Measurements from ENCODE around the gene AGK.

DNA sequence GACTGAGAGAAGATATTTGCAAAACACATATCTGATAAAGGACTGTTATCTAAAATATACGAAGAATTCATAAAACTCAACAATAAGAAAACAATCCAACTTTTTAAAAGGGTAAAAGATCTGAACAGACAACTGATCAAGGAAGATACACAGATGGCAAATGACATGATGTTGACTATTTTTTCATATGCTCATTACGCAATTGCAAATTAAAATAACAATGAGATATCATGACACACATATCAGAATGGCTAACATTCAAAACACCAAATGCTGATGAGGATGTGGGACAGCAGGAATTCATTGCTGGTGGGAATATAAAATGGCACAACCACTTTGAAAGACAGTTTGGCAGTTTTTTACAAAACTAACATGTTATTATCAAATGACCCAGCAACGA, 141.9 kb downstream of the AGK start:
- TF ChIP-seq ISL1 (CRISPR knock-in tag; IDR thresholded peaks at IDR 0.05) (no peak), ZNF8 (CRISPR knock-in tag; IDR thresholded peaks at IDR 0.05) (no peak), PATZ1 (CRISPR knock-in tag; IDR thresholded peaks at IDR 0.05; ENCODE audit: borderline replicate concordance) (no peak), TCF4 (CRISPR knock-in tag; IDR thresholded peaks at IDR 0.05; ENCODE audit: borderline replicate concordance) (no peak), CSDC2 (CRISPR knock-in tag; IDR thresholded peaks at IDR 0.05) (no peak), ZFP3 (CRISPR knock-in tag; IDR thresholded peaks at IDR 0.05) (no peak), BACH2 (CRISPR knock-in tag; IDR thresholded peaks at IDR 0.05; ENCODE audit: borderline replicate concordance) (no peak), GLIS3 (CRISPR knock-in tag; IDR thresholded peaks at IDR 0.05) (no peak), ZNF565 (CRISPR knock-in tag; conservative IDR thresholded peaks at IDR 0.05; ENCODE audit: low read depth) (no peak), ZFP30 (CRISPR knock-in tag; IDR thresholded peaks at IDR 0.05) (no peak), TOX (CRISPR knock-in tag; IDR thresholded peaks at IDR 0.05; ENCODE audit: borderline replicate concordance) (no peak)
- TF ChIP-seq, protein P1, sequence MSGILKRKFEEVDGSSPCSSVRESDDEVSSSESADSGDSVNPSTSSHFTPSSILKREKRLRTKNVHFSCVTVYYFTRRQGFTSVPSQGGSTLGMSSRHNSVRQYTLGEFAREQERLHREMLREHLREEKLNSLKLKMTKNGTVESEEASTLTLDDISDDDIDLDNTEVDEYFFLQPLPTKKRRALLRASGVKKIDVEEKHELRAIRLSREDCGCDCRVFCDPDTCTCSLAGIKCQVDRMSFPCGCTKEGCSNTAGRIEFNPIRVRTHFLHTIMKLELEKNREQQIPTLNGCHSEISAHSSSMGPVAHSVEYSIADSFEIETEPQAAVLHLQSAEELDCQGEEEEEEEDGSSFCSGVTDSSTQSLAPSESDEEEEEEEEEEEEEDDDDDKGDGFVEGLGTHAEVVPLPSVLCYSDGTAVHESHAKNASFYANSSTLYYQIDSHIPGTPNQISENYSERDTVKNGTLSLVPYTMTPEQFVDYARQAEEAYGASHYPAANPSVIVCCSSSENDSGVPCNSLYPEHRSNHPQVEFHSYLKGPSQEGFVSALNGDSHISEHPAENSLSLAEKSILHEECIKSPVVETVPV (CRISPR knock-in tag; IDR thresholded peaks at IDR 0.05): no peak

Data from SK-N-SH treated with all-trans-retinoic acid at 6 μM for 48 hours (cell line).